Right lobe of liver (tissue), 4 donors: ENCODE data around the gene C13orf46.

Experiments
- CTCF ChIP-seq, 4 donors: fragments of 200-600 bp in 3 of 4; fragments of 450-650 bp in 1 of 4; IDR thresholded peaks; one replicate each; pipeline versions ENCODE4 v1.5.1 to v1.8.0; 2016 to 2022; ENCODE audit warnings: antibody characterized with exemption in 4 of 4, mild to moderate bottlenecking in 2 of 4
- POLR2A ChIP-seq: fragments of 450-650 bp; IDR thresholded peaks from one replicate; pipeline ENCODE4 v1.6.1; 2017; ENCODE audit warnings: antibody characterized with exemption, mild to moderate bottlenecking
- donor health status: DM: no; HTN: no; CAD: no.
- donor health status: DM: no; HTN: no; CAD: no.
- donor health status: DM: no; HTN: yes; CAD: no.

DNA sequence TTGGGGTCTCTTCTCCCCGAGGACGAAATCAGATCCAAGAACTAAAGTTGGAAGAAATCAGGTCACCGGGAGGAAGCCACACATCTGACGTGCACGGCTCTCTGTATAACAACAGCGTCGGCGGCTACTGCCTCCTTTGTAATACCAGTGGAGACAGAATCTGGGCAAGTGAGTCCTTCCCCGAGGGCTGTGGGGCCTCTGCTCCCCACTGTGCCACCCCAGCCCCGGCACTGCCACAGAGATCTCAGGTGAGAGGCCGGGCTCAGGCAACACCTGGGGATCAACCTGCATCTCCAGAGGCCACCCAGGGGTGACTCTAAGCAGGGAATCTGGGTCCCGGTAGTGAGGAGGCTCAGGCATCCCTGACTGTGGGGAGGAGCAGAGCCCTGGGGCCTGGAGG is 33.7 kb upstream of the C13orf46 start:
- TF ChIP-seq CTCF (IDR thresholded peaks at IDR 0.05), result no peak
- no peak for TF ChIP-seq POLR2A
